WTC11 (cell line): ENCODE measurements around the gene PXK.

Experiments
- TF ChIP-seq, protein P1 (sequence below): sonication (generic); formaldehyde crosslinking; IDR thresholded peaks from 2 replicates; pipeline ENCODE4 v1.8.1; 2022; ENCODE audit warnings: low read depth, mild to moderate bottlenecking, moderate library complexity, missing genetic modification reagents, borderline replicate concordance
- TF ChIP-seq, protein P2 (sequence below): fragments of 200-600 bp; IDR thresholded peaks from 2 replicates; pipeline ENCODE4 v1.8.0; 2022; ENCODE audit warnings: antibody characterized with exemption

DNA sequence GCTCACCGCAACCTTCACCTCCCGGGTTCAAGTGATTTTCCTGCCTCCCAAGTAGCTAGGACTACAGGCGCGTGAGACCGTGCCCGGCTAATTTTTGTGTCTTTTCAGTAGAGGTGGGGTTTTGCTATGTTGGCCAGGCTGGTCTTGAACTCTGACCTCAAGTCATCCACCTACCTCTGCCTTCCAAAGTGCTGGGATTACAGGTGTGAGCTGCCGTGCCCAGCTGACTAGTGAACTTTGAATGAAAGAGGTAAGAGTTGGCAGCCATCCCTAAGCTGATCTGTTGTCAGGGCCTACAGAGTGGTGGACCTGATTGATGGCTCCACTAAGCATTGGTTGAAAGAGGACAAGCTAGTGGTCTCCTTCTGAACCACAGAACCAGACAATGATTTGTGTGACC, 15.3 kb downstream of the PXK start:
- TF ChIP-seq, protein P1, sequence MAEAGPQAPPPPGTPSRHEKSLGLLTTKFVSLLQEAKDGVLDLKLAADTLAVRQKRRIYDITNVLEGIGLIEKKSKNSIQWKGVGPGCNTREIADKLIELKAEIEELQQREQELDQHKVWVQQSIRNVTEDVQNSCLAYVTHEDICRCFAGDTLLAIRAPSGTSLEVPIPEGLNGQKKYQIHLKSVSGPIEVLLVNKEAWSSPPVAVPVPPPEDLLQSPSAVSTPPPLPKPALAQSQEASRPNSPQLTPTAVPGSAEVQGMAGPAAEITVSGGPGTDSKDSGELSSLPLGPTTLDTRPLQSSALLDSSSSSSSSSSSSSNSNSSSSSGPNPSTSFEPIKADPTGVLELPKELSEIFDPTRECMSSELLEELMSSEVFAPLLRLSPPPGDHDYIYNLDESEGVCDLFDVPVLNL (CRISPR knock-in tag): no peak
- TF ChIP-seq, protein P2, sequence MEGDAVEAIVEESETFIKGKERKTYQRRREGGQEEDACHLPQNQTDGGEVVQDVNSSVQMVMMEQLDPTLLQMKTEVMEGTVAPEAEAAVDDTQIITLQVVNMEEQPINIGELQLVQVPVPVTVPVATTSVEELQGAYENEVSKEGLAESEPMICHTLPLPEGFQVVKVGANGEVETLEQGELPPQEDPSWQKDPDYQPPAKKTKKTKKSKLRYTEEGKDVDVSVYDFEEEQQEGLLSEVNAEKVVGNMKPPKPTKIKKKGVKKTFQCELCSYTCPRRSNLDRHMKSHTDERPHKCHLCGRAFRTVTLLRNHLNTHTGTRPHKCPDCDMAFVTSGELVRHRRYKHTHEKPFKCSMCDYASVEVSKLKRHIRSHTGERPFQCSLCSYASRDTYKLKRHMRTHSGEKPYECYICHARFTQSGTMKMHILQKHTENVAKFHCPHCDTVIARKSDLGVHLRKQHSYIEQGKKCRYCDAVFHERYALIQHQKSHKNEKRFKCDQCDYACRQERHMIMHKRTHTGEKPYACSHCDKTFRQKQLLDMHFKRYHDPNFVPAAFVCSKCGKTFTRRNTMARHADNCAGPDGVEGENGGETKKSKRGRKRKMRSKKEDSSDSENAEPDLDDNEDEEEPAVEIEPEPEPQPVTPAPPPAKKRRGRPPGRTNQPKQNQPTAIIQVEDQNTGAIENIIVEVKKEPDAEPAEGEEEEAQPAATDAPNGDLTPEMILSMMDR: no peak
